CD14-positive monocyte (primary cell): ENCODE measurements around the gene ITGA3. TPM values are rescaled to one million over a fixed set of nuclear protein-coding genes. Genes with fewer than 3 reads are reported as not detected.

ENCODE experiments used
- DNase-seq, 3 donors: peaks; one replicate each; pipeline ENCODE4 v3.0.0-alpha.2; 2011 to 2022
- H2AFZ ChIP-seq: 2 replicates; pipeline ENCODE4 v1.6.0; 2012; ENCODE audit warnings: mild to moderate bottlenecking, low read depth, low read length, inconsistent platforms; ENCODE audit not compliant: insufficient read depth, poor library complexity, severe bottlenecking
- H3K27ac ChIP-seq, 2 donors: 1 replicate in 1 of 2; 2 replicates in 1 of 2; pipeline ENCODE4 v1.5.1; 2012 to 2013; ENCODE audit warnings: low read length in 2 of 2, control low read depth in 1 of 2, inconsistent platforms in 1 of 2, low read depth in 1 of 2, mild to moderate bottlenecking in 1 of 2
- H3K27me3 ChIP-seq, 2 donors: one replicate each; pipeline versions ENCODE4 v1.6.0 to v1.6.1; 2011 to 2013; ENCODE audit warnings: low read length in 2 of 2; ENCODE audit not compliant: control insufficient read depth in 2 of 2, insufficient read depth in 2 of 2
- H3K36me3 ChIP-seq, 2 donors: replicated peaks in 1 of 2; 1 replicate in 1 of 2; 2 replicates in 1 of 2; pipeline versions ENCODE4 v1.5.1 to v1.6.1; 2012 to 2013; ENCODE audit warnings: low read length in 2 of 2, control low read depth in 1 of 2, inconsistent platforms in 1 of 2, mild to moderate bottlenecking in 1 of 2; ENCODE audit not compliant: insufficient read depth in 2 of 2, control insufficient read depth in 1 of 2
- H3K4me1 ChIP-seq, 2 donors: 1 replicate in 1 of 2; 2 replicates in 1 of 2; pipeline versions ENCODE4 v1.5.1 to v1.6.1; 2012 to 2013; ENCODE audit warnings: low read length in 2 of 2, control low read depth in 1 of 2, inconsistent platforms in 1 of 2, mild to moderate bottlenecking in 1 of 2, moderate library complexity in 1 of 2; ENCODE audit not compliant: insufficient read depth in 2 of 2, control insufficient read depth in 1 of 2
- H3K4me2 ChIP-seq: replicated peaks from 2 replicates; pipeline ENCODE3; 2012; ENCODE audit warnings: low read length, moderate library complexity, mild to moderate bottlenecking; ENCODE audit not compliant: poor library complexity, severe bottlenecking; ENCODE audit errors: extremely low read depth
- H3K4me3 ChIP-seq, 3 experiments: fragments of 200-600 bp in 1 of 3; sonication (generic) in 1 of 3; replicated peaks in 1 of 3; 1 replicate in 2 of 3; 2 replicates in 1 of 3; pipeline ENCODE4 v1.5.1; 2011 to 2013; ENCODE audit warnings: low read length in 3 of 3, mild to moderate bottlenecking in 3 of 3, control low read depth in 2 of 3, low read depth in 2 of 3, inconsistent platforms in 1 of 3, moderate library complexity in 1 of 3
- H3K79me2 ChIP-seq: 2 replicates; pipeline ENCODE4 v1.6.0; 2012; ENCODE audit warnings: mild to moderate bottlenecking, control low read depth, inconsistent platforms, low read length, moderate library complexity; ENCODE audit not compliant: insufficient read depth
- H3K9ac ChIP-seq: 2 replicates; pipeline ENCODE4 v1.6.0; 2017; ENCODE audit warnings: low read length, mild to moderate bottlenecking; ENCODE audit not compliant: insufficient read depth, poor library complexity, severe bottlenecking
- H3K9me3 ChIP-seq, 2 donors: replicated peaks in 1 of 2; 1 replicate in 1 of 2; 2 replicates in 1 of 2; pipeline versions ENCODE4 v1.5.1 to v1.6.1; 2012 to 2013; ENCODE audit warnings: low read length in 2 of 2, control low read depth in 1 of 2; ENCODE audit not compliant: control insufficient read depth in 1 of 2, insufficient read depth in 1 of 2
- H4K20me1 ChIP-seq: 2 replicates; pipeline ENCODE4 v1.6.0; 2012; ENCODE audit warnings: mild to moderate bottlenecking, low read length, control low read depth, moderate library complexity; ENCODE audit not compliant: insufficient read depth
- H3K27ac Mint-ChIP-seq, 7 donors: one replicate each; pipeline ENCODE4 v1.8.0; 2020; ENCODE audit warnings: mild to moderate bottlenecking in 7 of 7, mixed read lengths in 7 of 7, moderate library complexity in 6 of 7, inconsistent platforms in 2 of 7
- H3K27me3 Mint-ChIP-seq, 3 donors: one replicate each; pipeline ENCODE4 v1.8.0; 2021 to 2022; ENCODE audit warnings: low read depth in 3 of 3, mild to moderate bottlenecking in 3 of 3, mixed read lengths in 3 of 3, moderate library complexity in 3 of 3, inconsistent platforms in 1 of 3
- H3K36me3 Mint-ChIP-seq, 2 donors: one replicate each; pipeline ENCODE4 v1.8.0; 2020; ENCODE audit warnings: mixed read lengths in 2 of 2, inconsistent platforms in 1 of 2, mild to moderate bottlenecking in 1 of 2
- H3K4me1 Mint-ChIP-seq: one replicate; pipeline ENCODE4 v1.8.0; 2020; ENCODE audit warnings: mild to moderate bottlenecking, mixed read lengths
- H3K4me3 Mint-ChIP-seq, 2 donors: one replicate each; pipeline ENCODE4 v1.8.0; 2020; ENCODE audit warnings: mild to moderate bottlenecking in 2 of 2, mixed read lengths in 2 of 2, moderate library complexity in 1 of 2
- H3K9me3 Mint-ChIP-seq, 7 donors: one replicate each; pipeline ENCODE4 v1.8.0; 2020 to 2022; ENCODE audit warnings: mixed read lengths in 7 of 7, mild to moderate bottlenecking in 6 of 7, moderate library complexity in 6 of 7, inconsistent platforms in 2 of 7
- CTCF ChIP-seq: fragments of 200-600 bp; IDR thresholded peaks from one replicate; pipeline ENCODE4 v1.8.0; 2022; ENCODE audit warnings: antibody characterized with exemption, mild to moderate bottlenecking
- WGBS: methylation state at CpG from one replicate; pipeline ENCODE4 v1.1.5; 2013; ENCODE audit warnings: missing lambda C conversion rate; ENCODE audit not compliant: insufficient coverage; 5-methylcytosine and 5-hydroxymethylcytosine counted together
- intact Hi-C, 2 donors: fragments of 100-400 bp; cut with micrococcal nuclease; formaldehyde crosslinking; loops; one replicate each; pipeline versions ENCODE4 v1.15.0 to v1.15.1; 2023
- polyA plus RNA-seq, 3 donors: library from polyadenylated mRNA; depleted of rRNA in 1 of 3; unstranded in 2 of 3; stranded (reverse) in 1 of 3; fragments of 300-500 nt in 2 of 3; fragments of >200 nt in 1 of 3; fragmentation: Illumina TruSeq in 2 of 3; gene quantifications; 1 replicate in 2 of 3; 2 replicates in 1 of 3; pipeline ENCODE4 v1.2.3, GENCODE V29; 2012 to 2021

The ITGA3 gene
- polyA plus RNA-seq, 3 donors: 0.31 to 0.36 TPM; not detected in 1

DNA sequence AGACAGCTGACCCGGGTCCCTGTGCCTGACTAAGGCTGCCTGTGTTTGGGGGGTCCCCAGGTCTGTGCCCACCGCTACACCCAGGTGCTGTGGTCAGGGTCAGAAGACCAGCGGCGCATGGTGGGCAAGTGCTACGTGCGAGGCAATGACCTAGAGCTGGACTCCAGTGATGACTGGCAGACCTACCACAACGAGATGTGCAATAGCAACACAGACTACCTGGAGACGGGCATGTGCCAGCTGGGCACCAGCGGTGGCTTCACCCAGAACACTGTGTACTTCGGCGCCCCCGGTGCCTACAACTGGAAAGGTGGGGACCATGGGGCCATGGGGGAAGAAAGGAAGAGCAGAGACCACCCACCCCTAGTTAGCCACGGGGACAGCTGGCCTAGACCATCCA lies 12.1 kb downstream of the ITGA3 start:
- Histone ChIP-seq H3K79me2 (no peaks in the 10 kb centered on the region), H3K36me3 (no peaks in the 10 kb centered on the region), H2AFZ (no peak overlapping the region), H3K27me3 (no peaks in the 10 kb centered on the region), H3K9ac (no peak overlapping the region), H3K27ac (no peak overlapping the region), H3K4me1 (peaks cover 4% of the 10 kb centered on the region in 2 donors), H3K9me3 (peaks cover 0 to 9% of the 10 kb centered on the region in 2 donors), H4K20me1 (no peaks in the 10 kb centered on the region), H3K4me3 (no peak overlapping the region), H3K4me2 (no peak overlapping the region)
- Mint-ChIP-seq H3K4me3 (no peak overlapping the region), H3K9me3 (peaks cover 2 to 11% (median 8%) of the 10 kb centered on the region in 7 donors), H3K36me3 (no peaks in the 10 kb centered on the region), H3K27me3 (peaks cover 9 to 30% (median 11%) of the 10 kb centered on the region in 3 donors), H3K27ac (no peak overlapping the region), H3K4me1 (peaks cover 10% of the 10 kb centered on the region)
- 93% methylated on average over 8 of the region's 13 CpGs for WGBS
- no peak for DNase-seq
- no peak for TF ChIP-seq CTCF
- intact Hi-C loops: no loop called here

- H3K27ac Mint-ChIP-seq: peak overlapping the region in 1 of 7 donors; percentile 1
- H3K4me3 Mint-ChIP-seq: no peak overlapping the region
- Histone ChIP-seq H3K4me1 (no peaks in the 10 kb centered on the region), H3K79me2 (no peaks in the 10 kb centered on the region), H3K9me3 (peaks cover 0 to 9% of the 10 kb centered on the region in 2 donors), H2AFZ (no peak overlapping the region), H3K27ac (no peak overlapping the region), H4K20me1 (no peaks in the 10 kb centered on the region), H3K9ac (no peak overlapping the region), H3K36me3 (no peaks in the 10 kb centered on the region), H3K4me2 (no peak overlapping the region), H3K27me3 (no peaks in the 10 kb centered on the region), H3K4me3 (no peak overlapping the region)
- H3K27me3 Mint-ChIP-seq: peaks cover 4 to 7% (median 6%) of the 10 kb centered on the region in 3 donors
- no peak for TF ChIP-seq CTCF
- peaks cover 2 to 12% (median 8%) of the 10 kb centered on the region in 7 donors for H3K9me3 Mint-ChIP-seq
- no peaks in the 10 kb centered on the region for H3K4me1 Mint-ChIP-seq
- no peaks in the 10 kb centered on the region for H3K36me3 Mint-ChIP-seq
- no peak for DNase-seq
- intact Hi-C loops: no loop called here
- 95% methylated on average over 14 of the region's 16 CpGs for WGBS
These were observed 15.2 kb downstream of the ITGA3 start for GRCh38 chr17:50070908-50071680.
